ENCODE data around the gene SEPHS1.

DNA sequence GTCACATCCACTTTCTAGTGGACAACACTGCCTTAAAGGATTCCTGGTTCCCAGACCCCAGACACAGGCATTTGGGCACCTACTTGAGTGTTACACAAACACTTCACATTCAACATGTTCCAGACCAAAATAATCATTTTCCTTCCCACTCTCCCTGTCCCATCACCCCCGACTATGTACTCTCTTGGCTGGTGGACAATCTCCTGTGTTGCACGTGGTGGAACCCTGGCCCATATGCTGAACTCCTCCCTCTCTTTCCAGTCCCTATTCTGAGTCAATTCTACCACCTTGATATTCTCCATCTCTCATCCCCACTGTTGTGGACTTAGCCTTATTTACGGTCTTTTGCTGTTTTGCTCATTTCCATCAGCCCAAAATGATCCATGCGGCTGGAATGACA is 8.3 kb upstream of the SEPHS1 start:
- TF ChIP-seq ZNF660 (tag by site-specific recombination; IDR thresholded peaks at IDR 0.05) (no peak), ZFP37 (tag by site-specific recombination; IDR thresholded peaks at IDR 0.05) (no peak), GFI1B (tag by site-specific recombination; IDR thresholded peaks at IDR 0.05) (no peak), ZNF580 (tag by site-specific recombination; IDR thresholded peaks at IDR 0.05) (no peak), CTCF (tag by site-specific recombination; IDR thresholded peaks at IDR 0.05) (no peak), ZNF792 (tag by site-specific recombination; IDR thresholded peaks at IDR 0.05) (no peak), ZNF530 (tag by site-specific recombination; IDR thresholded peaks at IDR 0.05; ENCODE audit: low read depth) (no peak), REST (tag by site-specific recombination; IDR thresholded peaks at IDR 0.05) (no peak)
- TF ChIP-seq, protein P1, sequence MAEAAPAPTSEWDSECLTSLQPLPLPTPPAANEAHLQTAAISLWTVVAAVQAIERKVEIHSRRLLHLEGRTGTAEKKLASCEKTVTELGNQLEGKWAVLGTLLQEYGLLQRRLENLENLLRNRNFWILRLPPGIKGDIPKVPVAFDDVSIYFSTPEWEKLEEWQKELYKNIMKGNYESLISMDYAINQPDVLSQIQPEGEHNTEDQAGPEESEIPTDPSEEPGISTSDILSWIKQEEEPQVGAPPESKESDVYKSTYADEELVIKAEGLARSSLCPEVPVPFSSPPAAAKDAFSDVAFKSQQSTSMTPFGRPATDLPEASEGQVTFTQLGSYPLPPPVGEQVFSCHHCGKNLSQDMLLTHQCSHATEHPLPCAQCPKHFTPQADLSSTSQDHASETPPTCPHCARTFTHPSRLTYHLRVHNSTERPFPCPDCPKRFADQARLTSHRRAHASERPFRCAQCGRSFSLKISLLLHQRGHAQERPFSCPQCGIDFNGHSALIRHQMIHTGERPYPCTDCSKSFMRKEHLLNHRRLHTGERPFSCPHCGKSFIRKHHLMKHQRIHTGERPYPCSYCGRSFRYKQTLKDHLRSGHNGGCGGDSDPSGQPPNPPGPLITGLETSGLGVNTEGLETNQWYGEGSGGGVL (tag by site-specific recombination; IDR thresholded peaks at IDR 0.05), result no peak

Measured in HEK293 (cell line).